HG03045 (cell line): ENCODE measurements around the gene MAB21L4.

Experiments
- ATAC-seq: cut with Tn5 transposase; IDR thresholded peaks from one replicate; pipeline ENCODE4 v1.9.1; 2021; ENCODE audit warnings: mild to moderate bottlenecking, moderate library complexity; ENCODE audit not compliant: unreplicated experiment

MAB21L4 gene

GRCh38 chr2:240898108-240898730 lies 2.3 kb upstream of the MAB21L4 start:
- no peak for ATAC-seq

GRCh38 chr2:240896871-240897692 lies 1.1 kb upstream of the MAB21L4 start:
- ATAC-seq: no peak

- ATAC-seq: no peak
These were observed 438 bp upstream of the MAB21L4 start for GRCh38 chr2:240896394-240896793.

GRCh38 chr2:240894836-240895558 lies 959 bp downstream of the MAB21L4 start:
- ATAC-seq: no peak

GRCh38 chr2:240894006-240894405 lies 1.9 kb downstream of the MAB21L4 start:
- ATAC-seq: no peak

DNA sequence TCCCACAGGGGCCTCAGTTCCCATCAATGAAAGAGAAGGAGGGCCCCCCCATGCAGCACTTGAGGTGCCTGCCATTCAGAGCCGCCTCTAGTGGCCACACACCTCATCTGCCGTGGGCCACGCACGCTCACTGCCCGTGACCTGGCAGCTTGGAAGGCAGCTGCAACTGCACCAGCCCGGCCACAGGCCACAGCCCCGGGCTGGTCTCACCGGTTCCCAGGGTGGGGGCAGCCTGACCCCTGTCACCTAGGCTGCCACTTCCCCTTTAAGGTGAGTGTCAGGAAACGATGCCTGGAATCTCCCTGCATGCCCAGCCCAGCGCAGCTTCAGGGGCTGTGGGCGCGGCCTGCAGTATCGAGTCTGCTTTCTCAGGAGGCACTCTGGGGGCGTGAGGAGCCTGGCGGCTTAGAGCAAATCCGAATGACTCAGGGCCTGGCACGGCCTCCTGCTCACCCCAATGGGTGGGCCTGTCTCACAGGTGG lies 2.6 kb downstream of the MAB21L4 start:
- ATAC-seq: no peak

GRCh38 chr2:240892925-240893324 lies 3.0 kb downstream of the MAB21L4 start:
- no peak for ATAC-seq

DNA sequence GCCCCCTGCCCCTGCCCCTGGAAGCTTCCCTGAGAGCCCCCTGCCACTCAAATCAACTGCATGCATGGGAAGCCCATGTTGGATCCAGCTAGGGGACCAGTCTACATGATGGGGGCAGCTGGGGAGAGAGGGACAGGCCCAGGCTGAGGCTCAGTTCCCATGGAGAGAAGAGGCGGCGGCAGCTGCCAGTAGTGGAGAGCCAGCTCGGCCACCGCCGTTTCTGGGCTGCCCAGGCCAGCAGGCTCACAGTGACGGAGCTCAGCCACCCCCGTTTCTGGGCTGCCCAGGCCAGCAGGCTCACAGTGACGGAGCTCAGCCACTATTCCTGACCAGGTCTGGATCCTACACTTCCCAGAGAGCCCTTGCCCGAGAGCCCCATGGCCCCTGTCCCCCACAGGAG lies 3.6 kb downstream of the MAB21L4 start:
- no peak for ATAC-seq

DNA sequence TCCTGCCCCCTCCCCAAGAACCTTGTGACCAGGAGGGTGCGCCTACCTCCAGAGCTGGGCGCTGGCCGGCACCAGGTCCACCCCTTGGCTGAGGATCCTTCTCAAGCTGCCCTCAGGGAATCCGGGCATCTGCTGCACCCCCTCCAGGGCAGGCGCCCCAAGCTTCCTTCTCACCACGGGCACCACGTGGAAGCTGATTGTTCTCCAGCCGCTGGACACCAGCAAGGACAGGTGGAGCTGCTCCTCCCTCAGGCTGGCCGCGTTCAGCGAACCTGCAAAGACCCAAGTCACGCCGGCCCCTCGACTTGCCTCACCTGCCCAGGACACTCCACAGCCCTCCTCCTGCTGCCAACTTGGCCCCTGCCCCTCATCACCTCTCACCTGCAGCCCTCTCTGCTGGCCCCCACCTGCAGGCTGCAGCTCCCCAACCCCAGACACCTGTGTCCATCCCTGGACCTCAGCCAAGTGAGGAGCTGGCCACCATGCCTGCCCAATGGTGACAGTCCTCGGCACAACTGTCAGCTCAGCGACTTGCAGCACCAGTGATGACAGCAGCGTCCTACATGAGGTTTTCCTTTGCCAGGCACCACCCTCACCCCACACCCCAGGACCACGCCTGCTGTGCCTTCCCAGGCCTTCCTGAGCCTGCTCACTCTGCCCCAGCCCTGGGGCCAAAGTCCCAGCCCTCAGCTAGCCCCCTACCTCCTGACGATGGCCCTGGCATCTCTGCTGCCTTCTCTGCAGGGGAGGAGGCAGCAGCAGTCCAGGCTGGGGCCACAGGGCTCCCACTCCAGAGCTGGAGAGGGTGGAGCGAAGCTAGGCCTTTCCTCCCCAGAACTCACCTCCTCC lies 4.2 kb downstream of the MAB21L4 start:
- ATAC-seq: no peak

DNA sequence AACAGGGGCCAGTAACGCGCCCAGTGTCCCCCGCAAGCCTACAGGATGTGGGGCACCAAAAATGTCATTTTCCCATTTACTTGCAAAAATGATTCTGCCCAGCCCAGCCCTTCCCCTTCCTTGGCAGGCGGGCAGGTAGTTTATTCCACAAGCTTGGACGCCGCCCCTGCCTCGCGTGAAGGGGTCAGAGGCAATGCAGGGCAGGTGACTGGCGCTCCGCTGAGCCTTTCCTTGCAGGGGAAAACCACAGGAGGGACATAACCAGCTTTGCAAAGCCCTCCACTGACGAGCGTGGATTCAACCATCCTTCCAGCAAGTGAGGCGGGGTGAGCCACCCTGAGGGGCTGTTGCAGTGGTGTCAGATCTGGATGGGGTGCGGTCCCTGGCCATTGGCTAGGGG lies 5.3 kb downstream of the MAB21L4 start:
- ATAC-seq: no peak

- ATAC-seq: no peak
These were observed 6.1 kb downstream of the MAB21L4 start for GRCh38 chr2:240889601-240890560.

DNA sequence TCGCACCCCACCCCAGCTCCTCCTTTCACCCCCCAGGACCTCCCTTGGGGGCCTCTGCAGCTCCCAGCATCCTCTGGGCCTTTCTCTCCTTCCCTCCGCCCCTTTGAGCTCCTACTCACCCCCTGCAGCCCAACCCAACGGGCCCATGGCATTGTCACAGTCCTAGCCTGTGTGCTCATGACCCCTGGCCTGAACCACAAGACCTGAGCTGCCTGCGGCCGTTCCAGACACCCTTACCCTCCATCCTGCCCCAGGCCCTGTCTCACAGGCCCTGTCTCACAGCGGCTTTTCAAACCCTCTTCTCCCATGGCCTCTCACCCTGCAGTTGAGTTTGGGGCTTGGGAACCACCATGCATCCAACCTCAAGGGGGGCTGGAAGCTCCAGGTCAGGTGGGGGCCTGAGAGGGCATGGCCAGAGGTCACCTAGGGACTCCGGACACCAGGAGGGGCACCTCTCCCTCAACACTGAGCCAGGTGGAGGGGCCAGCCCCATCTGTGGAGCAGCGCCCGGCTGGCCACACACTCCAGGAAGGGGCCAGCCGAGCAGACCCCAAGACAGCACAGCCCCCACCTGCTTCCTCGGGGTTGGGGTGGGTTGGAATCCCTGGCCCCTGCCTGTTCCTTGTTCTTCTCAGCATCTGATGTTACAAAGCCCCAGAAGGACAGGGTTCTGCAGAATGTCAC lies 6.9 kb downstream of the MAB21L4 start:
- ATAC-seq: no peak

- no peak for ATAC-seq
These were observed 7.6 kb downstream of the MAB21L4 start for GRCh38 chr2:240888130-240888889.

GRCh38 chr2:240887631-240888030 lies 8.3 kb downstream of the MAB21L4 start:
- ATAC-seq: no peak

DNA sequence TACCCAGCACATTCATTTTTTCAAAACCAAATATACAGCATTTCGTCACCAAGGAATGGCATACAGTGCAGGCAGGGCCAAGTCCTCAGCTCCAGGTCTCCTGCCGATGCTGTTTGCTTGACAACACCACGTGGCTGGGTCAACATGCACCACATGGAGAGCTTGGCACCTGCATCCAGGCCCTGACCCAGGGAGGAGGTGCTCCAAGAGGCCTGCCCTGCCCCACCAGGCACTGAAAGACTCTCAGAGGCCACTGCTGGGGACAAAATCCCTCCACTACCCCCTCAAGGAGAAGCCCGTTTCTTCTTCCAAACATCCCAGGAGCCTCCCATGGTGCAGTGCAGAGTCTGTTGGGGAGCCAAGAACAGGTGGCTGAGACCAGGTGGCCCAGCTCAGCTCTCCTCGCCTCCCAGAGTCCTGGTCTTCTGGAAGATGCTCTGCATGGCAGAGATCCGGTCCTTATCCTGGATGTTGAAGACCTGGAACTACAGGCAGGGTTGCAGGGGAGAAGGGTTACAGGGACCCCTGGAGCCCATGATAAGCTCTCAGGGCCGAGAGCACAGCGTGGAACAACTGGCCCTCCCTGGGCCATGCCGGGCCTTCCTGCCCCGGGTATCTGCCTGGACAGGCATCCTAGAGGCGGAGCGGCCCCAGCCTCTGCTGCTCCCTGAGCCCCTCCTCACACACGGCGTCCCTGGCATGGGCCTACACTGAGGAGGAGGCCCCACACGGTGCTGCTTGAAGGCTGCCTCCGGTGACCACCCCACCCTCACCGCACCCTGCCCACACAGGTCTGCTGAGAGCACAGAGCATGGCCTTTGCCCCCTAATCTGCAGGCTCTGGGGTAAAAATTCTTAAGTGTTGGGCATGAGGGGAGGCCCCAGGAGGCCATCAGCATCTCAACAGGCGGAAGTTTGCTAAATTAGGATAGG lies 9.0 kb downstream of the MAB21L4 start:
- no peak for ATAC-seq

DNA sequence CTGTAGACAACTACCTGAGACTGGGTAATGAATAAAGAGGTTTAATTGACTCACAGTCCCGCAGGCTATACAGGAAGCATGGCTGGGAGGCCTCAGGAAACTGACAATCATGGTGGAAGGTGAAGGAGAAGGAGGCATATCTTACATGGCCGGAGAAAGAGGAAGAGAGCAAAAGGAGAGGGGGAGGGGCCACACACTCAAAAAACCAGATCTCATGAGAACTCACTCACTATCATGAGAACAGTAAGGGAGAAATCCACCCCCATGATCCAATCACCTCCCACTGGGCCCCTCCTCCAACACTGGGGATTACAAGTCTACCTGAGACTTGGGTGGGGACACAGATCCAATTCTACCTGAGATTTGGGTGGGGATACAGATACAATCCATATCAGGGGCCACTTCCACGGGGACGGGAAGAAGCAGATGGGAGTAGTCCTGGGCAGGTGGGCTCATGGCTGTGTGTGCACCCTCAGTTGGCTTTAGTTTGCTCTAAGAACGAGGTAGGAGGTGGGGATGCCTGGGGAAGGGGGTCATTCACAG lies 9.9 kb downstream of the MAB21L4 start:
- no peak for ATAC-seq

DNA sequence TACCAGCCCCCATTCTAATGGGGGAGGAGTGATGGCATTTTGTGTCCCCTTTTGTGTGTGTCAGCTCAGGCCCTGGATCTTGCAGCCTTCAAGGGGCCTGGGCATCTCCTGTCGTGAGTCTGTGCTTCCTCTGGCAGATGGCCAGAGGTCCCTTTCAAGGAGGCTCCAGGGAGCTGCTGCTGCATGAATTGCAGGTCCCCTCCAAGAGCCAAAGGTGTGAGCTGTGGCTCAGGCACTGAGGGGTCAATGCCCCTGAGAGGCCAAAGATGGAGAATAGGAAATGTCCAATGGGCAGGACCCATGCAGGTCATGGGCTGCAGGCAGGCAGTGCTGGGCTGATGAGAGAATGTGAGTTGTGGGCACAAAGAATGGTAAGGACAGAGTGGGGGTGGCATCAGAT lies 10.4 kb downstream of the MAB21L4 start:
- no peak for ATAC-seq
